DND-41 (cell line): ENCODE measurements around the gene LTV1.

Experiments
- CTCF ChIP-seq: IDR thresholded peaks from 2 replicates; pipeline ENCODE4 v1.5.1; 2012; ENCODE audit warnings: borderline replicate concordance, low read length, moderate library complexity, mild to moderate bottlenecking; ENCODE audit not compliant: poor library complexity, severe bottlenecking; ENCODE audit errors: extremely low read depth
- EZH2 ChIP-seq: IDR thresholded peaks from 3 replicates; pipeline ENCODE4 v1.6.1; 2012; ENCODE audit warnings: borderline replicate concordance, low read depth, mild to moderate bottlenecking, moderate library complexity, low read length, inconsistent platforms; ENCODE audit not compliant: severe bottlenecking

GRCh38 chr6:143902827-143903226 is 59.7 kb downstream of the LTV1 start:
- TF ChIP-seq CTCF = no peak
- TF ChIP-seq EZH2 = no peak
